T-helper 2 cell treated with Interferon-gamma antibody and Interleukin-4, amounts not matched to agents 5 μg/mL and 100 μg/mL, for 36 hours (primary cell): ENCODE results near the gene IFT52.

Experiments
- DNase-seq: peaks from one replicate; pipeline ENCODE4 v3.0.0; 2021; ENCODE audit warnings: low spot score
- H3K27ac Mint-ChIP-seq: one replicate; pipeline ENCODE4 v1.8.0; 2021; ENCODE audit warnings: mild to moderate bottlenecking, mixed read lengths
- H3K27me3 Mint-ChIP-seq: one replicate; pipeline ENCODE4 v1.8.0; 2021; ENCODE audit warnings: low read depth, mixed read lengths
- H3K36me3 Mint-ChIP-seq: one replicate; pipeline ENCODE4 v1.8.0; 2021; ENCODE audit warnings: low read depth, mixed read lengths
- H3K4me1 Mint-ChIP-seq: one replicate; pipeline ENCODE4 v1.8.0; 2021; ENCODE audit warnings: low read depth, mixed read lengths
- H3K4me3 Mint-ChIP-seq: one replicate; pipeline ENCODE4 v1.8.0; 2022; ENCODE audit warnings: mild to moderate bottlenecking, moderate library complexity, mixed read lengths
- H3K9me3 Mint-ChIP-seq: one replicate; pipeline ENCODE4 v1.8.0; 2021; ENCODE audit warnings: mixed read lengths

IFT52 gene

GRCh38 chr20:43669332-43669731 is 78.6 kb downstream of the IFT52 start:
- peaks cover 4% of the 10 kb centered on the region for H3K27me3 Mint-ChIP-seq
- H3K27ac Mint-ChIP-seq, result no peak overlapping the region
- peak overlapping the region; percentile 21 for H3K4me3 Mint-ChIP-seq
- peaks cover 11% of the 10 kb centered on the region for H3K36me3 Mint-ChIP-seq
- H3K4me1 Mint-ChIP-seq, result peaks cover 14% of the 10 kb centered on the region
- DNase-seq, result no peak
- no peaks in the 10 kb centered on the region for H3K9me3 Mint-ChIP-seq

GRCh38 chr20:43670423-43670822 is 79.7 kb downstream of the IFT52 start:
- peaks cover 4% of the 10 kb centered on the region for H3K27me3 Mint-ChIP-seq
- no peaks in the 10 kb centered on the region for H3K9me3 Mint-ChIP-seq
- peaks cover 14% of the 10 kb centered on the region for H3K36me3 Mint-ChIP-seq
- no peak overlapping the region for H3K4me3 Mint-ChIP-seq
- peaks cover 14% of the 10 kb centered on the region for H3K4me1 Mint-ChIP-seq
- no peak for DNase-seq
- H3K27ac Mint-ChIP-seq, result no peak overlapping the region

DNA sequence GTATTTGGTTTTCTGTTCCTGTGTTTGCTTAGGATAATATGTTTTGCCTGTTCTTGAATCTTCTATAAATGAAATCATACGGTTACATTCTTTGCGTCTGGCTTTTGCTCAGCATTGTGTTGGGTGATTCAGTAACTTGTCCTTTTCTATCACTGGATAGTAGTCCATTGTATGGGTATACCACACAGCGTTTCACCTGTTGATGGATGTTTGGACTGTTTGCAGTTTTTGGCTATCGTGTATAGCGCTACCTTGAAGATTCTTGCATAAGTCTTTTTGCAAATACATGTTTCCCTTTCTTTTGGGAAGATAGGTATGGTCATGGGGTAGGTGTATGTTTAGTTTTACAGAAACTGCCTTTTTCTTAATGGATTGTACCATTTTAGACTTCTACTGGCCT is 85.6 kb downstream of the IFT52 start:
- Mint-ChIP-seq H3K4me3 (no peak overlapping the region), H3K27me3 (no peaks in the 10 kb centered on the region), H3K4me1 (peaks cover 9% of the 10 kb centered on the region), H3K36me3 (peaks cover 27% of the 10 kb centered on the region), H3K27ac (no peak overlapping the region), H3K9me3 (no peaks in the 10 kb centered on the region)
- DNase-seq, result no peak

GRCh38 chr20:43680981-43681380 is 90.2 kb downstream of the IFT52 start:
- H3K4me3 Mint-ChIP-seq, result no peak overlapping the region
- no peaks in the 10 kb centered on the region for H3K9me3 Mint-ChIP-seq
- no peak for DNase-seq
- no peaks in the 10 kb centered on the region for H3K27me3 Mint-ChIP-seq
- peaks cover 13% of the 10 kb centered on the region for H3K36me3 Mint-ChIP-seq
- peaks cover 10% of the 10 kb centered on the region for H3K4me1 Mint-ChIP-seq
- H3K27ac Mint-ChIP-seq, result no peak overlapping the region

GRCh38 chr20:43681468-43681942 is 90.8 kb downstream of the IFT52 start:
- no peak overlapping the region for H3K27ac Mint-ChIP-seq
- H3K4me3 Mint-ChIP-seq, result no peak overlapping the region
- H3K9me3 Mint-ChIP-seq, result no peaks in the 10 kb centered on the region

DNA sequence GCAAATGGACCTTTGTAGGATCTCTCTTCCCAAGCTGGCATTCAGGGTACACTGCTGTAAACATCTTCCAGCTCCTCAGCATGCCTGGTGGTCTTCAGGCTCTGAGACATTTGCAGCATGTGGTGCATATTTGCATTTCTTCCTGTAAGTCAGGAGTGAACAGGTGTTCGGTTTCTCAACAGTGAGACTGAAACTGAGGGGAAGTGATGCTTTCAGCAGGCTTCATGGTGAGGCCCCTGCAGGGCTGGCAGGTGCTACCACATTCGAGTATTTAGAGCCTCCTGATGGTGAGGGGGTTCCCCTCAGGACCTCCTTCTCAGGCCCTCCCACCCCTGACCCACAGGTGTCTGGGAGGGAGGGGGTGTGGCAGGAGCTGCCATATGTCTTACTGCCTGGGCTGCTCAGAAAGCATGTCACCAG is 91.3 kb downstream of the IFT52 start:
- H3K4me3 Mint-ChIP-seq, result no peak overlapping the region
- peaks cover 12% of the 10 kb centered on the region for H3K36me3 Mint-ChIP-seq
- DNase-seq, result no peak
- no peaks in the 10 kb centered on the region for H3K27me3 Mint-ChIP-seq
- peaks cover 10% of the 10 kb centered on the region for H3K4me1 Mint-ChIP-seq
- no peak overlapping the region for H3K27ac Mint-ChIP-seq
- no peaks in the 10 kb centered on the region for H3K9me3 Mint-ChIP-seq

More at GRCh38 chr20:43681468-43681942, 90.8 kb downstream of the IFT52 start:
- Mint-ChIP-seq H3K4me1 (peaks cover 10% of the 10 kb centered on the region), H3K36me3 (peaks cover 12% of the 10 kb centered on the region), H3K27me3 (no peaks in the 10 kb centered on the region)
- DNase-seq, result no peak

DNA sequence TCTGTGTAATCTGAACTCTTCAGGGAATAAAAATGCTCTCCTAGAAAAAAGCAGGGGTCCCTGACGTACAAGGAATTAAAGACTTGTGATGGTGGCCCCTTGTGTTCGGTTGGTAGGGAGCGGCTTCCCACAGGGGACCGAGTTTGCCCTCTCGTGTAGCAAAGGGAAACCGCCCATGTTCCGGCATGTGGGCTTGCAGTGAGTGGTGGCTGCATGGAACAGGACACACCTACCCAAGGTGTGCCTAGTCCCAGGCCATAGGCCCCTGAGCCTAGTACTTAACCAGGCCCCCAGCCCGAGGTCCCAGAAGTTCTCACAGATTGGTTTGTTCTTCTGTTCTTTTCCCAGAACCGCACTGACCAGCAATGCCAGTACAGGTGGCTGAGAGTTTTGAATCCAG is 91.7 kb downstream of the IFT52 start:
- peaks cover 7% of the 10 kb centered on the region for H3K4me1 Mint-ChIP-seq
- H3K9me3 Mint-ChIP-seq, result no peaks in the 10 kb centered on the region
- no peaks in the 10 kb centered on the region for H3K27me3 Mint-ChIP-seq
- peaks cover 11% of the 10 kb centered on the region for H3K36me3 Mint-ChIP-seq
- no peak for DNase-seq
- H3K4me3 Mint-ChIP-seq, result no peak overlapping the region
- no peak overlapping the region for H3K27ac Mint-ChIP-seq

GRCh38 chr20:43686820-43687219 is 96.1 kb downstream of the IFT52 start:
- Mint-ChIP-seq H3K27ac (no peak overlapping the region), H3K27me3 (no peaks in the 10 kb centered on the region), H3K36me3 (peaks cover 16% of the 10 kb centered on the region), H3K9me3 (no peaks in the 10 kb centered on the region), H3K4me3 (no peak overlapping the region), H3K4me1 (no peaks in the 10 kb centered on the region)
- DNase-seq, result no peak

DNA sequence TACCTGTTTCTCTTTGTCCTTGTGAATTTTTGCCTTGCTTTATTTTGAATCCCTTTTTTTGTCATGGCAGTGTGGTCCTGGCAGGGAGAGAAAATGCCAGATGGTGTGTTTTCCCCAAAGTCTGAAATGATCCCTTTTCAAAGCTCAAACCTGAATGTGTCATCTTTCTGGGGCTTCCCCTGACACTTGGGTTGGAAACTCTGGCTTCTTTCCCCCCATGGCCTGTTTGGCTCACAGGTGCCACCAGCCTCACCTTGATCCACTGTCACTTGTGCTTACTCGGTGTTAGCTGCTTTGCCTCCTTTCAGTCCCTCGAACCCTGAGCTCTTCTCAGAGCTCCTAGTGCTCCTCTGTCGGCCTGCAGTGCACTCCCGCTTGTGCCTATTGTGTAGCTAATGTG is 98.4 kb downstream of the IFT52 start:
- Mint-ChIP-seq H3K27ac (no peak overlapping the region), H3K4me3 (no peak overlapping the region), H3K4me1 (no peaks in the 10 kb centered on the region)

DNA sequence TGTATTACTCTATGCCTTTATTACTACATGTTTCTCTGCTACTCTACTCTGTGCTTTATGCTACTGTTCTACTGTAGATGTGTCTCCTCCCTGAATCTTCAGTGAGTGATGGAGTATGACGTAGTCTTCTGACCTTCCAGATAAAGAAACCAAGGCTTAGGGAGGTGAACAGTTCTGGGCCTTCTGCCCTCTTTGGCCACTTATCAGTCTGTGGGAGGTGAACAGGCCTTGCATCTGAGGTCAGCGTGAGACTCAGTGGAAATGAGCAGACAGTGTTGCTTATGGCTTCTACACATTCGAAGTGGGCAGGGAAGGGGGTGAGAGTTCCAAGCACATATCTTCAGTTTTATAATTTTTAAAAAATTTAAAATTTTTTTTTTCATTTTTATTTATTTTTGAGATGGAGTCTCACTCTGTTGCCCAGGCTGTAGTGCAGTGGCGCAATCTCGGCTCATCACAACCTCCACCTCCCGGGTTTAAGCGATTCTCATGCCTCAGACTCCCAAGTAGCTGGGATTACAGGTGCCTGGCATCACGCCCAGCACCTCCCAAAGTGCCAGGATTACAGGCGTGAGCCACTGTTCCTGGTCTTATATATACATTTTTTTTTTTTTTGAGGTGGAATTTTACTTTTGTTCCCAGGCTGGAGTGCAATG is 100.3 kb downstream of the IFT52 start:
- Mint-ChIP-seq H3K4me1 (no peaks in the 10 kb centered on the region), H3K27ac (no peak overlapping the region), H3K27me3 (no peaks in the 10 kb centered on the region), H3K9me3 (no peaks in the 10 kb centered on the region), H3K36me3 (peaks cover 19% of the 10 kb centered on the region), H3K4me3 (no peak overlapping the region)
- no peak for DNase-seq

More for the DNA sequence above, 98.4 kb downstream of the IFT52 start:
- Mint-ChIP-seq H3K9me3 (no peaks in the 10 kb centered on the region), H3K36me3 (peaks cover 17% of the 10 kb centered on the region), H3K27me3 (no peaks in the 10 kb centered on the region)
- no peak for DNase-seq

DNA sequence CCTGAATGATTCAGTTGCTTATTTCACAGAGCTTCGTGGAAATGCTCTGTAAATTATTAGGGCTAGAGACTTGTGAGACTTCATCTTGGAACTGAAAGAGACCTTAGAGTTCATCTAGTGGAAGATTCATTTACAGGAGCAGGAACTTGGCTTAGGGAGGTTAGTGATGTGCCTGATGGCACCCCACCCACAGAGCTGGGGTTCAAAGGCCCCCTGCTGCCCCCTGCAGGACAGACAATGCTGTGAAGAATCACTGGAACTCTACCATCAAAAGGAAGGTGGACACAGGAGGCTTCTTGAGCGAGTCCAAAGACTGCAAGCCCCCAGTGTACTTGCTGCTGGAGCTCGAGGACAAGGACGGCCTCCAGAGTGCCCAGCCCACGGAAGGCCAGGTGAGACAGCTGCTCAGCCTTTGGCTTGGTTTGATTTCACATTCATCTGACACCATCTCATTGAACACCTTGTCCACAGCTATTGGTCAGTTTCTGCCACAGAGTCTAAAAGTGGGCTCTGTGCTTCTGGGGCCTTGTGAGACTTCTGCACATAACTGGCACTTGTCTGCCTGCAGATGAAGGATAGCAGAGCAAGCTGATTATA is 101.3 kb downstream of the IFT52 start:
- no peaks in the 10 kb centered on the region for H3K4me1 Mint-ChIP-seq
- H3K36me3 Mint-ChIP-seq, result peaks cover 21% of the 10 kb centered on the region
- H3K27ac Mint-ChIP-seq, result peak overlapping the region; percentile 15
- no peaks in the 10 kb centered on the region for H3K27me3 Mint-ChIP-seq
- H3K4me3 Mint-ChIP-seq, result no peak overlapping the region
- DNase-seq, result peak; percentile 28
- no peaks in the 10 kb centered on the region for H3K9me3 Mint-ChIP-seq

DNA sequence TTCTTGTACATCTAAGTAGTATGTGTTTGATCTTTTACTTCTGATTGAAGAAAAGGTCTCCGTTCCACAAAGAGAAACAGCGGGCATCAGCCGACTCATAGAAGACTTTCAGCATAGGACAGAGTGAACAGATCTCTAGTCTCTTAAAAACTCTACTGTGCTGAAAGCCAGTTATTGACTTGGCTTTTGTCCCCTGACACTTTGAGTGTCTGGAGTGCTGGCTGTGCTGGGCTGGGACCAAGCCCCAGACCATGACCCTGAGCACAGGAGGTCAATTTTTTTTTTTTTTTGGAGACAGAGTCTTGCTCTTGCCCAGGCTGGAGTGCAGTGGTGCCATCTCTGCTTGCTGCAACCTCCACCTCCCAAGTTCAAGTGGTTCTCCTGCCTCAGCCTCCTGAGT is 104.0 kb downstream of the IFT52 start:
- Mint-ChIP-seq H3K36me3 (peaks cover 16% of the 10 kb centered on the region), H3K4me1 (no peaks in the 10 kb centered on the region), H3K9me3 (no peaks in the 10 kb centered on the region), H3K4me3 (no peak overlapping the region), H3K27ac (no peak overlapping the region), H3K27me3 (no peaks in the 10 kb centered on the region)
- DNase-seq, result no peak

- peaks cover 5% of the 10 kb centered on the region for H3K4me1 Mint-ChIP-seq
- no peak overlapping the region for H3K4me3 Mint-ChIP-seq
- H3K27me3 Mint-ChIP-seq, result no peaks in the 10 kb centered on the region
- no peak overlapping the region for H3K27ac Mint-ChIP-seq
- H3K9me3 Mint-ChIP-seq, result no peaks in the 10 kb centered on the region
- peaks cover 22% of the 10 kb centered on the region for H3K36me3 Mint-ChIP-seq
- DNase-seq, result no peak
Measured at GRCh38 chr20:43695571-43695970, 104.8 kb downstream of the IFT52 start.
